SK-N-MC (cell line): Measurements from ENCODE around the gene RPL26.

ENCODE experiments used
- EZH2 ChIP-seq: fragments of 200-600 bp; sonication (generic); IDR thresholded peaks from one replicate; pipeline ENCODE4 v1.6.1; 2017; ENCODE audit warnings: antibody characterized with exemption
- FOXP2 ChIP-seq: optimal IDR thresholded peaks from 2 replicates; pipeline ENCODE3; 2011; ENCODE audit warnings: mild to moderate bottlenecking, moderate library complexity; ENCODE audit not compliant: insufficient read depth; ENCODE audit errors: extremely low read length, control extremely low read depth
- POLR2AphosphoS5 ChIP-seq: IDR thresholded peaks from 2 replicates; pipeline ENCODE4 v1.6.1; 2012; ENCODE audit warnings: mild to moderate bottlenecking, low read depth, low read length, borderline replicate concordance

GRCh38 chr17:8398980-8399379 lies 16.0 kb upstream of the RPL26 start:
- TF ChIP-seq POLR2AphosphoS5: no peak
- no peak for TF ChIP-seq EZH2
- no peak for TF ChIP-seq FOXP2
